HL-60 (cell line): Measurements from ENCODE around the gene IVL.

Source experiments
- DNase-seq, 2 experiments: peaks; one replicate each; pipeline ENCODE4 v3.0.0-alpha.2; 2010 to 2020; ENCODE audit warnings: low read depth in 1 of 2, low spot score in 1 of 2
- H3K27ac ChIP-seq: fragments of 250-450 bp; sonication (Bioruptor Pico); replicated peaks from 2 replicates; pipeline ENCODE4 v1.5.1; 2020; ENCODE audit warnings: mild to moderate bottlenecking, moderate library complexity
- H3K27me3 ChIP-seq: fragments of 250-450 bp; sonication (Bioruptor Pico); 2 replicates; pipeline ENCODE4 v1.5.1; 2021; ENCODE audit warnings: mild to moderate bottlenecking, moderate library complexity; ENCODE audit not compliant: insufficient read depth, poor library complexity, severe bottlenecking
- H3K4me3 ChIP-seq: replicated peaks from 2 replicates; pipeline ENCODE4 v1.5.1; 2011; ENCODE audit warnings: mild to moderate bottlenecking, control low read depth, low read length; ENCODE audit not compliant: insufficient read depth
- GABPA ChIP-seq: IDR thresholded peaks from 2 replicates; pipeline ENCODE4 v1.6.1; 2012; ENCODE audit warnings: low read depth
- POLR2AphosphoS5 ChIP-seq: IDR thresholded peaks from 2 replicates; pipeline ENCODE4 v1.6.1; 2012; ENCODE audit warnings: low read depth
- SPI1 ChIP-seq: IDR thresholded peaks from 2 replicates; pipeline ENCODE4 v1.6.1; 2012; ENCODE audit warnings: low read depth, mild to moderate bottlenecking, borderline replicate concordance
- TF ChIP-seq, protein P1 (sequence below): IDR thresholded peaks from 2 replicates; pipeline ENCODE4 v1.6.1; 2012; ENCODE audit warnings: low read depth; ENCODE audit not compliant: insufficient replicate concordance
- TF ChIP-seq, protein P2 (sequence below): IDR thresholded peaks from one replicate; pipeline ENCODE4 v1.5.1; 2011; ENCODE audit warnings: low read length, control low read depth, inconsistent platforms; ENCODE audit not compliant: insufficient read depth

The IVL gene

DNA sequence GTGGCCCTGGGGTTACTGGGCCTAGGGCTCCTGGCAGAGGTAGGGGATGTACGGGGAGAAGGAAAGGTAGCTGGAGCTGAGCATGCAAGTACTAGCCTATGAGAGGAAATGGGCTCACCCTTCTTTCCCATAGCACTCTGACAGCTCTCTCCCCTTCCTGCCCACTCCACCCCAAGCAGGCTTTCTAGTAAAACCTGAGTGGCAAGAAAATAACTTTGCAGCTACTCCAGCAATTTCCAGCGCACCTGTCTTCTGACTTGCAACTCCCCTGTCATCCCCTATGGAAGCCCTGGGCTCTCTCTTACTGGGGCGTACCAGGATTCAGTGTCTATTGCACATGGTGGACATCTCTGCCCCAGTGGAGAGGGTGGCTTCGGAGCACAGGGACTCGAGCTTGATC lies 6.7 kb upstream of the IVL start:
- no peak for DNase-seq
- Histone ChIP-seq H3K27ac (no peak overlapping the region), H3K4me3 (no peak overlapping the region), H3K27me3 (no peaks in the 10 kb centered on the region)
- TF ChIP-seq SPI1 (no peak), POLR2AphosphoS5 (no peak), GABPA (no peak)
- TF ChIP-seq, protein P1, sequence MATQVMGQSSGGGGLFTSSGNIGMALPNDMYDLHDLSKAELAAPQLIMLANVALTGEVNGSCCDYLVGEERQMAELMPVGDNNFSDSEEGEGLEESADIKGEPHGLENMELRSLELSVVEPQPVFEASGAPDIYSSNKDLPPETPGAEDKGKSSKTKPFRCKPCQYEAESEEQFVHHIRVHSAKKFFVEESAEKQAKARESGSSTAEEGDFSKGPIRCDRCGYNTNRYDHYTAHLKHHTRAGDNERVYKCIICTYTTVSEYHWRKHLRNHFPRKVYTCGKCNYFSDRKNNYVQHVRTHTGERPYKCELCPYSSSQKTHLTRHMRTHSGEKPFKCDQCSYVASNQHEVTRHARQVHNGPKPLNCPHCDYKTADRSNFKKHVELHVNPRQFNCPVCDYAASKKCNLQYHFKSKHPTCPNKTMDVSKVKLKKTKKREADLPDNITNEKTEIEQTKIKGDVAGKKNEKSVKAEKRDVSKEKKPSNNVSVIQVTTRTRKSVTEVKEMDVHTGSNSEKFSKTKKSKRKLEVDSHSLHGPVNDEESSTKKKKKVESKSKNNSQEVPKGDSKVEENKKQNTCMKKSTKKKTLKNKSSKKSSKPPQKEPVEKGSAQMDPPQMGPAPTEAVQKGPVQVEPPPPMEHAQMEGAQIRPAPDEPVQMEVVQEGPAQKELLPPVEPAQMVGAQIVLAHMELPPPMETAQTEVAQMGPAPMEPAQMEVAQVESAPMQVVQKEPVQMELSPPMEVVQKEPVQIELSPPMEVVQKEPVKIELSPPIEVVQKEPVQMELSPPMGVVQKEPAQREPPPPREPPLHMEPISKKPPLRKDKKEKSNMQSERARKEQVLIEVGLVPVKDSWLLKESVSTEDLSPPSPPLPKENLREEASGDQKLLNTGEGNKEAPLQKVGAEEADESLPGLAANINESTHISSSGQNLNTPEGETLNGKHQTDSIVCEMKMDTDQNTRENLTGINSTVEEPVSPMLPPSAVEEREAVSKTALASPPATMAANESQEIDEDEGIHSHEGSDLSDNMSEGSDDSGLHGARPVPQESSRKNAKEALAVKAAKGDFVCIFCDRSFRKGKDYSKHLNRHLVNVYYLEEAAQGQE, result no peak
- TF ChIP-seq, protein P2, sequence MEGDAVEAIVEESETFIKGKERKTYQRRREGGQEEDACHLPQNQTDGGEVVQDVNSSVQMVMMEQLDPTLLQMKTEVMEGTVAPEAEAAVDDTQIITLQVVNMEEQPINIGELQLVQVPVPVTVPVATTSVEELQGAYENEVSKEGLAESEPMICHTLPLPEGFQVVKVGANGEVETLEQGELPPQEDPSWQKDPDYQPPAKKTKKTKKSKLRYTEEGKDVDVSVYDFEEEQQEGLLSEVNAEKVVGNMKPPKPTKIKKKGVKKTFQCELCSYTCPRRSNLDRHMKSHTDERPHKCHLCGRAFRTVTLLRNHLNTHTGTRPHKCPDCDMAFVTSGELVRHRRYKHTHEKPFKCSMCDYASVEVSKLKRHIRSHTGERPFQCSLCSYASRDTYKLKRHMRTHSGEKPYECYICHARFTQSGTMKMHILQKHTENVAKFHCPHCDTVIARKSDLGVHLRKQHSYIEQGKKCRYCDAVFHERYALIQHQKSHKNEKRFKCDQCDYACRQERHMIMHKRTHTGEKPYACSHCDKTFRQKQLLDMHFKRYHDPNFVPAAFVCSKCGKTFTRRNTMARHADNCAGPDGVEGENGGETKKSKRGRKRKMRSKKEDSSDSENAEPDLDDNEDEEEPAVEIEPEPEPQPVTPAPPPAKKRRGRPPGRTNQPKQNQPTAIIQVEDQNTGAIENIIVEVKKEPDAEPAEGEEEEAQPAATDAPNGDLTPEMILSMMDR, result no peak

DNA sequence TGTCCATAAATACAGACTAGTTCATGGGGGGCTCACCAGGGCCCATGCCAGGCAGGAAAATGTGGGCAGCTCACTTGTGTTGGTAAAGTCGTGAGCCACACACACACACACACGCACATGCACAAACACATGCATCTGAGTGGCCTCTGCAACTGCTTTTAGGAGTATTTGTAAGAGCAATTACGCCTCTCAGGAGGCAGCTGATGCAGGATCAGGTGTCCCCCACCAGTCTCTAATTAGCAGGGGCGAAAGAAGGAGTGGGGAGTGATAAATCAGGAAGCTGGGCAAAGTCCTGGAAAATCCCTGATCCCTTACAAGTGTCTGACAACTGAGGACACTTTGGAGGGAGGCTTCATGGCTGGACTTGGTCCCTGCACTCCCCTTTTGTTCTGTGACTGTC lies 5.7 kb upstream of the IVL start:
- TF ChIP-seq, protein P1, result no peak
- TF ChIP-seq SPI1, result no peak
- TF ChIP-seq, protein P2, result no peak
- no peak for TF ChIP-seq POLR2AphosphoS5
- TF ChIP-seq GABPA, result no peak
- no peak overlapping the region for H3K27ac ChIP-seq
- H3K4me3 ChIP-seq, result no peak overlapping the region
- no peak for DNase-seq
- H3K27me3 ChIP-seq, result no peaks in the 10 kb centered on the region

DNA sequence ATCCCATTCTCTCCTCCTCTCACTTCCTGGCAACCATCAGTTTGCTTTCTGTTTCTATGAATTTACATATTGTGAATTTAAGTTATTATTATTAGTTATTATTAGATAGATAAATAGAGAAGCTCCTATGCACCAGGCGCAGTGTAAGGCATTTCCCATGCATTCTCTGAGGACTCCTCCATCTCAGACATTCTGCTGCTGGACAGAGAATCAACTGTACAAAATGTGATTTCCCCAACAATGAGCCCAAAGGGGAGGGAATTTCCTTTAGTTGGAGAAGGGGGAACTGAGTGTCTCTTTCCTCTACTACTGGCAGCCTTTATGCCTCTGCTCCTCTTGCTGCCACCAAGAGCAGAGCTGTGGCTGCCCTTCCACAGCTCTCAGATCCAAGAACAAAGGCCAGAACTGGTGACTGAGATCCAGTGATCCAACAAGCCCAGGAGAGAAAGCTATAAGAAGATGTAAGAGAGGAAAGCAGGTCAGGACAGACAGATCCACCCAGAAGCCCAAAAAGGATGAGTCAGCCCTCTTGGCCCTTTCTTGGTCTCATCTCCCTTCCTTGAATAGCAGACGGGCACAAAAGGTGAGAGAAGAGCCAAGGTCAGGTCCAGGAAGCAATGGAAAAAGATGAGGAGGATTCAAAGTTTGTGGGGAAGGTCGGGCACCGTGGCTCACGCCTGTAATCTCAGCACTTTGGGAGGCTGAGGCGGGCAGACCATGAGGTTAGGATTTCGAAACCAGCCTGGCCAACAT lies 3.5 kb upstream of the IVL start:
- H3K4me3 ChIP-seq, result no peak overlapping the region
- H3K27ac ChIP-seq, result no peak overlapping the region
- no peak for DNase-seq
- no peaks in the 10 kb centered on the region for H3K27me3 ChIP-seq
- TF ChIP-seq, protein P1, result no peak
- TF ChIP-seq SPI1, result no peak
- TF ChIP-seq GABPA, result no peak
- TF ChIP-seq, protein P2, result no peak
- no peak for TF ChIP-seq POLR2AphosphoS5
